GM12878 (cell line): Measurements from ENCODE around the gene NEU1. TPM values are rescaled to one million over a fixed set of nuclear protein-coding genes. Genes with fewer than 3 reads are reported as not detected.
A peak's percentile ranks its signal among the peaks of the same experiment; 100 is the strongest.

ENCODE experiments used
- ATAC-seq: fragments of 200-7000 bp; cut with Tn5 transposase; 3 replicates; pipeline ENCODE4 v1.9.1; 2020; ENCODE audit warnings: mild to moderate bottlenecking, moderate library complexity
- BruUV-seq: library from RNA; stranded (reverse); fragments of 400-500 nt; replicated peaks from 2 replicates; lab custom pipeline; 2021; lab: Mats Ljungman, UMichigan
- CTCF ChIA-PET: fragments of 300-600 bp; sonication (Branson Sonifier 250); formaldehyde crosslinking; extraction: SDS; loops from one replicate; lab custom pipeline; 2021; ENCODE audit warnings: inconsistent platforms; lab: Yijun Ruan, JAX
- POLR2A ChIA-PET: fragments of 350-600 bp; formaldehyde crosslinking; extraction: SDS; loops from one replicate; lab custom pipeline; 2021; ENCODE audit warnings: inconsistent platforms; lab: Charles Lee
- RAD21 ChIA-PET: fragments of 300-600 bp; sonication (Branson Sonifier 250); formaldehyde crosslinking; loops from one replicate; lab custom pipeline; 2023; ENCODE audit warnings: antibody characterized with exemption; ENCODE audit not compliant: unreplicated experiment; lab: Charles Lee
- SMC1A ChIA-PET: fragments of 300-600 bp; sonication (Branson Sonifier 250); formaldehyde crosslinking; loops from one replicate; lab custom pipeline; 2023; ENCODE audit not compliant: unreplicated experiment, uncharacterized antibody; lab: Charles Lee
- DNase-seq: peaks from one replicate; pipeline ENCODE4 v3.0.0-alpha.2; 2011; ENCODE audit warnings: low read depth, low spot score
- FAIRE-seq: peaks from 3 replicates; lab custom pipeline; 2011; peaks lifted over from hg19 to GRCh38; lab: Jason Lieb, UNC
- H2AFZ ChIP-seq: 2 replicates; pipeline ENCODE4 v1.6.0; 2011; ENCODE audit warnings: low read depth, low read length, control low read depth; ENCODE audit not compliant: control insufficient read depth
- H3K27ac ChIP-seq: 2 replicates; pipeline ENCODE4 v1.5.1; 2011; ENCODE audit warnings: control low read depth; ENCODE audit not compliant: control insufficient read depth, insufficient read depth
- H3K27me3 ChIP-seq, 2 experiments: replicated peaks in 1 of 2; 2 replicates each; pipeline versions ENCODE4 v1.6.0 to v1.6.1; 2011; ENCODE audit warnings: low read length in 1 of 2; ENCODE audit not compliant: control insufficient read depth in 2 of 2, insufficient read depth in 2 of 2
- H3K36me3 ChIP-seq, 2 experiments: 2 replicates each; pipeline ENCODE4 v1.5.1; 2011; ENCODE audit warnings: low read length in 1 of 2; ENCODE audit not compliant: control insufficient read depth in 2 of 2, insufficient read depth in 2 of 2
- H3K4me1 ChIP-seq: 2 replicates; pipeline ENCODE4 v1.6.1; 2011; ENCODE audit warnings: mild to moderate bottlenecking, low read length, moderate library complexity, mixed read lengths; ENCODE audit not compliant: control insufficient read depth, insufficient read depth
- H3K4me2 ChIP-seq: 2 replicates; pipeline ENCODE4 v1.6.0; 2011; ENCODE audit warnings: control low read depth; ENCODE audit not compliant: control insufficient read depth, insufficient read depth
- H3K4me3 ChIP-seq: fragments of 200-600 bp; sonication (generic); 2 replicates; pipeline ENCODE4 v1.5.1; 2016
- H3K79me2 ChIP-seq: 2 replicates; pipeline ENCODE4 v1.6.0; 2011; ENCODE audit warnings: low read length; ENCODE audit not compliant: control insufficient read depth, insufficient read depth
- H3K9ac ChIP-seq: 2 replicates; pipeline ENCODE4 v1.8.0; 2011; ENCODE audit warnings: low read length, control low read depth, mixed read lengths; ENCODE audit not compliant: control insufficient read depth, insufficient read depth
- H3K9me3 ChIP-seq: replicated peaks from 3 replicates; pipeline ENCODE4 v1.5.1; 2011; ENCODE audit warnings: mild to moderate bottlenecking, low read length; ENCODE audit not compliant: control insufficient read depth, insufficient read depth
- H4K20me1 ChIP-seq: 2 replicates; pipeline ENCODE4 v1.6.0; 2011; ENCODE audit not compliant: control insufficient read depth, insufficient read depth
- CBX5 ChIP-seq: sonication (generic); IDR thresholded peaks from 2 replicates; pipeline ENCODE4 v1.6.1; 2016; ENCODE audit warnings: low read depth, moderate library complexity, mild to moderate bottlenecking, inconsistent platforms
- CHD4 ChIP-seq: fragments of 200-600 bp; sonication (generic); IDR thresholded peaks from 2 replicates; pipeline ENCODE4 v1.6.1; 2016; ENCODE audit warnings: mild to moderate bottlenecking
- GATAD2B ChIP-seq: fragments of 450-650 bp; conservative IDR thresholded peaks from 2 replicates; pipeline ENCODE4 v1.6.1; 2017; ENCODE audit warnings: low read depth, mild to moderate bottlenecking, moderate library complexity
- JUNB ChIP-seq: IDR thresholded peaks from 2 replicates; pipeline ENCODE4 v1.6.1; 2016; ENCODE audit warnings: antibody characterized with exemption, mild to moderate bottlenecking
- NFYA ChIP-seq: IDR thresholded peaks from 2 replicates; pipeline ENCODE4 v1.6.1; 2011; ENCODE audit warnings: low read depth, mild to moderate bottlenecking, low read length, improper control_type of control experiment, borderline replicate concordance
- NR2C1 ChIP-seq: fragments of 450-650 bp; IDR thresholded peaks from 2 replicates; pipeline ENCODE4 v1.6.1; 2017; ENCODE audit warnings: antibody characterized with exemption, mild to moderate bottlenecking, moderate library complexity
- NRF1 ChIP-seq: conservative IDR thresholded peaks from 2 replicates; pipeline ENCODE4 v1.6.1; 2011; ENCODE audit warnings: mild to moderate bottlenecking, low read depth, low read length, improper control_type of control experiment
- RAD21 ChIP-seq: IDR thresholded peaks from 2 replicates; pipeline ENCODE4 v1.6.1; 2011; ENCODE audit warnings: mild to moderate bottlenecking, low read depth, low read length, moderate library complexity; ENCODE audit not compliant: insufficient read depth
- SMAD1 ChIP-seq: fragments of 450-650 bp; IDR thresholded peaks from 2 replicates; pipeline ENCODE4 v1.6.1; 2018; ENCODE audit warnings: mild to moderate bottlenecking, low read depth; ENCODE audit not compliant: partially characterized antibody
- SMAD5 ChIP-seq: IDR thresholded peaks from 2 replicates; pipeline ENCODE4 v1.6.1; 2016; ENCODE audit warnings: antibody characterized with exemption, low read depth
- SREBF2 ChIP-seq: IDR thresholded peaks from 2 replicates; pipeline ENCODE4 v1.6.1; 2012; ENCODE audit warnings: mild to moderate bottlenecking, low read length
- TBL1XR1 ChIP-seq: IDR thresholded peaks from 2 replicates; pipeline ENCODE4 v1.6.1; 2012; ENCODE audit warnings: low read depth, low read length, improper control_type of control experiment
- WGBS: methylation state at CpG from one replicate; pipeline ENCODE4 v1.1.6; 2016; ENCODE audit warnings: low lambda C conversion rate; ENCODE audit not compliant: insufficient replicate concordance, insufficient coverage; ENCODE audit errors: missing lambda C conversion rate; 5-methylcytosine and 5-hydroxymethylcytosine counted together
- in situ Hi-C: fragments of 300-500 bp; cut with MboI; formaldehyde crosslinking; loops from 9 replicates; pipeline ENCODE4 v1.14.3; 2018; ENCODE audit warnings: mixed read lengths
- intact Hi-C: fragments of 100-400 bp; cut with micrococcal nuclease; formaldehyde crosslinking; loops from one replicate; pipeline ENCODE4 v1.14.2; 2022; ENCODE audit not compliant: unreplicated experiment
- polyA plus RNA-seq, 11 experiments: library from polyadenylated mRNA; depleted of rRNA in 4 of 11; unstranded in 6 of 11; stranded (reverse) in 5 of 11; fragments of >200 nt; fragmentation: Nextera tagmentation in 4 of 11; fragmentation: Illumina TruSeq in 1 of 11; extraction: Ambion mirVana in 4 of 11; extraction: Trizol in 1 of 11; gene quantifications; 1 replicate in 1 of 11; 2 replicates in 10 of 11; pipeline versions ENCODE4 v1.2.1 to v1.2.3, GENCODE V29; 2011 to 2016; ENCODE audit warnings: inconsistent platforms in 2 of 11, missing spikeins in 2 of 11, low read depth in 1 of 11
- total RNA-seq, 4 experiments: library from RNA; depleted of rRNA in 3 of 4; stranded (reverse); fragments of >200 nt in 3 of 4; fragmentation: Illumina TruSeq in 1 of 4; extraction: Trizol in 1 of 4; gene quantifications; 2 replicates each; pipeline versions ENCODE4 v1.2.1 to v1.2.3, GENCODE V29; 2013 to 2021
- TF ChIP-seq, protein P1 (sequence below): IDR thresholded peaks from 2 replicates; pipeline ENCODE4 v1.6.1; 2011; ENCODE audit warnings: borderline replicate concordance, low read depth, mild to moderate bottlenecking, moderate library complexity, low read length; ENCODE audit not compliant: insufficient read depth, poor library complexity, severe bottlenecking
- TF ChIP-seq, protein P2 (sequence below): fragments of 450-650 bp; IDR thresholded peaks from 2 replicates; pipeline ENCODE4 v1.6.1; 2017; ENCODE audit warnings: mild to moderate bottlenecking, moderate library complexity

NEU1 gene
- total and polyA plus RNA-seq, 10 of the 15 experiments (the other 5 are each of a cell fraction or from before 2014, with no cell fraction given) = 7.2 to 26.9 (median 21.6) TPM

DNA sequence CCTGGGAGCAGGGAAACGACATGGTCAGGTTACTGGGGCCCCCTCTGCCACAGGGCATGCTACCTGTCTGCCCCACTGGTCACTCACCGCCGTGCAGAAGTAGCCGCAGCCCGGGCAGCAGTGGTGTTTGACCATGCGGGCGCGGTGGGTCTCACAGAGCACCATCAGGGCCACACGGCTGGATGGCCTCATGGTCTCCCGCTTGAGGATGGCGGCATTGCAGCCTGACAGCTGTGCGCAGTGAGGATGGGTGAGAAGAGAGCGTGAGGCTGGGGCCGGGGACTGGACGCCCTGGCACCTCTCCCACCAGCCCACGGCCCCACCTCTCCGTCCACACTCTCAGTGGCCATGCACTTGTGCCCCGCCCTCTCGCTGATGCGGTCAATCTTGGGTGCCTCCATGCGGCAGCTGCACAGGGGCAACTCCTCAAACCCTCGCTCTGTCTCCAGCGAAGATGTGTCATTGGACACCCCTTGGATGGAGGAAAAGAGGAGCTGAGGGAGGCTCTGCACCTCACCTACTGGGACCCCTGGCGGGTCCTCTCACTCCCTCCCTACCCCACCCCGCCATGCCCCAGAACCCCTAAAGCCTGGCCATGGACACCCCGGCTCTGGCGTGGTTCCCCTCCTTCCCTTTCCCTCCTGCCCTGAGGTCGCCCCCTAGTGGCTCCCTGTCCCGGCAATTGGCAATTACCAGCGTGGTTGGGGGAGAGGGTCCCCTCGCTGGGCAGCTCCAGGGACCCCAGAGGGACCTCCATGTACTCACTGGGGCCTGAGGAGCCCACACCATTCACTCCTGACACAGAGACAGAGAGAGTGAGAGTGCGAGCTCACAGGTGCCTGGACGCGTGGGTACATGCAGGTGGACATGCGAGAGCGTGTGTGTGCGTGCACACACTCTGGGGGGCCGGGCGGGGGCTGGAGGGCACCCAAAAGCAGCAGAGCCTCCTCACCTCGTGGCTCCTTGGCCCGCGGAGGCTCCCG, 25.9 kb upstream of the NEU1 start (continued):
- TF ChIP-seq, protein P1, sequence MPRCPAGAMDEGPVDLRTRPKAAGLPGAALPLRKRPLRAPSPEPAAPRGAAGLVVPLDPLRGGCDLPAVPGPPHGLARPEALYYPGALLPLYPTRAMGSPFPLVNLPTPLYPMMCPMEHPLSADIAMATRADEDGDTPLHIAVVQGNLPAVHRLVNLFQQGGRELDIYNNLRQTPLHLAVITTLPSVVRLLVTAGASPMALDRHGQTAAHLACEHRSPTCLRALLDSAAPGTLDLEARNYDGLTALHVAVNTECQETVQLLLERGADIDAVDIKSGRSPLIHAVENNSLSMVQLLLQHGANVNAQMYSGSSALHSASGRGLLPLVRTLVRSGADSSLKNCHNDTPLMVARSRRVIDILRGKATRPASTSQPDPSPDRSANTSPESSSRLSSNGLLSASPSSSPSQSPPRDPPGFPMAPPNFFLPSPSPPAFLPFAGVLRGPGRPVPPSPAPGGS = peak; percentile 69
- TF ChIP-seq JUNB = no peak
- TF ChIP-seq, all 136 proteins: peak for 4

DNA sequence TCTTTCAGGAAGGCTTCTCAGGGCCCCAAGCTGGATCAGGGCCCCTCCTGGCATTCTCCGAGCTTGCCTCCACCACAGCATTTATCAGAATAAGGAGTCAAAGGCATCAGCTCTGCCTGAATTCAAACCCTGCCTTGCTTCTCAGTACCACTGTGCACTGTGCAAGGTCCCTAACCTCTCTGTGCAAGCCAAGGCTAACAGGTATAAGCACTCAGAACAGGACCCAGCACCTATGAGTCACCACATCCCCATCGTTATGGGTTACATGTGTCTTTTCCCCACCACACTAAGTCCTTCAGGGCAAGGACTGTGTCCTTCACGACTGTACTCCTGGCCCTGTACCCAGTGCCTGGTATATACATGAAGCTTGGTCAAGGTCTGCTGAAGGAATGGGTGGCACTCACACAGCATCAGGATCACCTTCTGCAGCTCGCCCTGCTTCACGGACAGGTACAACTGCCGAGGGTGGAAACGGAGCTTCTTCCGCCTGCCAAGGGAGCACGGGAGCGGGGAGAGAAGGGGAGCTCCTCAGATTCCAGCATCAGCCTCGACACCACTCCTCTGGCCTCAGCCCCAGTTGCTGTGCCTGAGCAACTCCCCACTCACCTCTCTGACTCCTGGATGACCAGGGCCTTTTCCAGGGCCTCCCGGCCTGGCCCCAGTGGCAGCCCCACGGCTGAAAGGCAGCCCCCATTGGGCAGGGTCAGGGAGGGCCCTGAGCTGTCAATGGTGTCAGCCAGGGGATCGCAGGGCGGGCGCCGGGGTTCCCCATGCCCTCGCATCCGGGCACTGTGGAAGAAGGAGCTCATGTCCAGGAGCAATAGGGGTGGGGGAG, 24.8 kb upstream of the NEU1 start:
- no peak overlapping the region for H2AFZ ChIP-seq
- no peaks in the 10 kb centered on the region for H3K27me3 ChIP-seq
- ChIA-PET RAD21 (no interaction called here), CTCF (interaction anchor here (0.5 to 1.6 kb wide), 7 partner anchors 9 to 208 kb away, joined by 3 to 6 read pairs (median 4); no protein-coding TSS in a partner anchor), POLR2A (interaction anchor here (1.5 kb wide), 1 partner anchor 184 kb away, joined by 3 read pairs; the partner anchor contains the start of gene ABHD16A), SMC1A (no interaction called here)
- no peak overlapping the region for H3K4me2 ChIP-seq
- in situ Hi-C loops = no loop called here
- no TSS peak for BruUV-seq
- H3K9ac ChIP-seq = no peak overlapping the region
- intact Hi-C loops = no loop called here
- no peak overlapping the region for H3K27ac ChIP-seq
- no peaks in the 10 kb centered on the region for H3K79me2 ChIP-seq
- H3K36me3 ChIP-seq = peaks cover 13 to 34% of the 10 kb centered on the region in 2 experiments; a peak in 3 of 4 replicates
- ATAC-seq (no peak), FAIRE-seq (no peak), DNase-seq (no peak)
- H3K4me1 ChIP-seq = no peaks in the 10 kb centered on the region
- no peak for TF ChIP-seq CHD4
- no peak for TF ChIP-seq NR2C1
- no peak for TF ChIP-seq NRF1
- TF ChIP-seq, protein P2, sequence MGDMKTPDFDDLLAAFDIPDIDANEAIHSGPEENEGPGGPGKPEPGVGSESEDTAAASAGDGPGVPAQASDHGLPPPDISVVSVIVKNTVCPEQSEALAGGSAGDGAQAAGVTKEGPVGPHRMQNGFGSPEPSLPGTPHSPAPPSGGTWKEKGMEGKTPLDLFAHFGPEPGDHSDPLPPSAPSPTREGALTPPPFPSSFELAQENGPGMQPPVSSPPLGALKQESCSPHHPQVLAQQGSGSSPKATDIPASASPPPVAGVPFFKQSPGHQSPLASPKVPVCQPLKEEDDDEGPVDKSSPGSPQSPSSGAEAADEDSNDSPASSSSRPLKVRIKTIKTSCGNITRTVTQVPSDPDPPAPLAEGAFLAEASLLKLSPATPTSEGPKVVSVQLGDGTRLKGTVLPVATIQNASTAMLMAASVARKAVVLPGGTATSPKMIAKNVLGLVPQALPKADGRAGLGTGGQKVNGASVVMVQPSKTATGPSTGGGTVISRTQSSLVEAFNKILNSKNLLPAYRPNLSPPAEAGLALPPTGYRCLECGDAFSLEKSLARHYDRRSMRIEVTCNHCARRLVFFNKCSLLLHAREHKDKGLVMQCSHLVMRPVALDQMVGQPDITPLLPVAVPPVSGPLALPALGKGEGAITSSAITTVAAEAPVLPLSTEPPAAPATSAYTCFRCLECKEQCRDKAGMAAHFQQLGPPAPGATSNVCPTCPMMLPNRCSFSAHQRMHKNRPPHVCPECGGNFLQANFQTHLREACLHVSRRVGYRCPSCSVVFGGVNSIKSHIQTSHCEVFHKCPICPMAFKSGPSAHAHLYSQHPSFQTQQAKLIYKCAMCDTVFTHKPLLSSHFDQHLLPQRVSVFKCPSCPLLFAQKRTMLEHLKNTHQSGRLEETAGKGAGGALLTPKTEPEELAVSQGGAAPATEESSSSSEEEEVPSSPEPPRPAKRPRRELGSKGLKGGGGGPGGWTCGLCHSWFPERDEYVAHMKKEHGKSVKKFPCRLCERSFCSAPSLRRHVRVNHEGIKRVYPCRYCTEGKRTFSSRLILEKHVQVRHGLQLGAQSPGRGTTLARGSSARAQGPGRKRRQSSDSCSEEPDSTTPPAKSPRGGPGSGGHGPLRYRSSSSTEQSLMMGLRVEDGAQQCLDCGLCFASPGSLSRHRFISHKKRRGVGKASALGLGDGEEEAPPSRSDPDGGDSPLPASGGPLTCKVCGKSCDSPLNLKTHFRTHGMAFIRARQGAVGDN = no peak
- TF ChIP-seq CBX5 = no peak
- TF ChIP-seq SMAD5 = no peak
- TF ChIP-seq RAD21 = no peak
- TF ChIP-seq SREBF2 = no peak
- TF ChIP-seq TBL1XR1 = no peak
- no peak for TF ChIP-seq SMAD1
- no peak for TF ChIP-seq NFYA
- no peak for TF ChIP-seq GATAD2B
- WGBS = 89% methylated on average over 17 of the region's 19 CpGs
- no peaks in the 10 kb centered on the region for H3K9me3 ChIP-seq
- no peaks in the 10 kb centered on the region for H4K20me1 ChIP-seq
- H3K4me3 ChIP-seq = no peak overlapping the region
